ENCODE data around the gene KNSTRN.

DNA sequence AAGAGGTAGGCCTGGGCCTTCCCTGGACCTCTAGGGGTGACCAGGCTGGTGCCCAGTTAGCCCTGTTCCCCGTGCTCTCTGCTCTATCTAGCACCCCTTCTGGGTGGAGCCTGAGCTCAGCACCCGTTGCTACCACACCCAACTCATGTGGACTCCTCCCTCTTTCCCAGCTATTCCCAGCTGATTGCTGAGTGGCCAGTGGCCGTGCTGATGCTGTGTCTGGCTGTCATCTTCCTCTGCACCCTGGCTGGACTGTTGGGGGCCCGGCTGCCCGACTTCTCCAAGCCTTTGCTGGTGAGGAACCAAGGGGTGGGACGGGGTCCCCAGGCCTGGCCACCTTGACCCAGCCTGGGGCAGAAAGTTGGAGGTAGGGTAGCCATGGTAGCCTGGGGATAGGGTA, 18.3 kb upstream of the KNSTRN start:
- no peak for TF ChIP-seq EZH2 (IDR thresholded peaks at IDR 0.05; ENCODE audit: borderline replicate concordance, low read depth, low read length, severe bottlenecking)
- TF ChIP-seq, protein P1, sequence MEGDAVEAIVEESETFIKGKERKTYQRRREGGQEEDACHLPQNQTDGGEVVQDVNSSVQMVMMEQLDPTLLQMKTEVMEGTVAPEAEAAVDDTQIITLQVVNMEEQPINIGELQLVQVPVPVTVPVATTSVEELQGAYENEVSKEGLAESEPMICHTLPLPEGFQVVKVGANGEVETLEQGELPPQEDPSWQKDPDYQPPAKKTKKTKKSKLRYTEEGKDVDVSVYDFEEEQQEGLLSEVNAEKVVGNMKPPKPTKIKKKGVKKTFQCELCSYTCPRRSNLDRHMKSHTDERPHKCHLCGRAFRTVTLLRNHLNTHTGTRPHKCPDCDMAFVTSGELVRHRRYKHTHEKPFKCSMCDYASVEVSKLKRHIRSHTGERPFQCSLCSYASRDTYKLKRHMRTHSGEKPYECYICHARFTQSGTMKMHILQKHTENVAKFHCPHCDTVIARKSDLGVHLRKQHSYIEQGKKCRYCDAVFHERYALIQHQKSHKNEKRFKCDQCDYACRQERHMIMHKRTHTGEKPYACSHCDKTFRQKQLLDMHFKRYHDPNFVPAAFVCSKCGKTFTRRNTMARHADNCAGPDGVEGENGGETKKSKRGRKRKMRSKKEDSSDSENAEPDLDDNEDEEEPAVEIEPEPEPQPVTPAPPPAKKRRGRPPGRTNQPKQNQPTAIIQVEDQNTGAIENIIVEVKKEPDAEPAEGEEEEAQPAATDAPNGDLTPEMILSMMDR (IDR thresholded peaks at IDR 0.05; ENCODE audit: borderline replicate concordance, extremely low read depth, low read length, poor library complexity, severe bottlenecking): no peak

All from DND-41 (cell line).